MCF 10A (cell line): ENCODE data around the gene ALOX12B. TPM values are rescaled to one million over a fixed set of nuclear protein-coding genes. Genes with fewer than 3 reads are reported as not detected.

ENCODE experiments used
- BruUV-seq: library from RNA; stranded (reverse); fragments of 400-500 nt; replicated peaks from 2 replicates; lab custom pipeline; 2021; lab: Mats Ljungman, UMichigan
- CTCF ChIA-PET: fragments of 300-600 bp; sonication (Branson Sonifier 250); formaldehyde crosslinking; extraction: SDS; loops from one replicate; lab custom pipeline; 2021; ENCODE audit warnings: antibody characterized with exemption, inconsistent platforms; lab: Yijun Ruan, JAX
- POLR2A ChIA-PET: fragments of 300-600, 350-650 bp; sonication (Branson Sonifier 250); formaldehyde crosslinking; extraction: SDS; loops from one replicate; lab custom pipeline; 2020; ENCODE audit warnings: antibody characterized with exemption, inconsistent platforms; lab: Yijun Ruan, JAX
- DNase-seq: peaks from one replicate; pipeline ENCODE4 v3.0.0-alpha.2; 2018; ENCODE audit not compliant: unreplicated experiment
- H3K27ac Mint-ChIP-seq: one replicate; pipeline ENCODE4 v1.8.0; 2022; ENCODE audit warnings: mild to moderate bottlenecking, low read depth, mixed read lengths; ENCODE audit not compliant: unreplicated experiment
- H3K27me3 Mint-ChIP-seq: one replicate; pipeline ENCODE4 v1.8.0; 2022; ENCODE audit warnings: mixed read lengths; ENCODE audit not compliant: insufficient read depth, unreplicated experiment
- H3K36me3 Mint-ChIP-seq: one replicate; pipeline ENCODE4 v1.8.0; 2022; ENCODE audit warnings: mild to moderate bottlenecking, moderate library complexity, mixed read lengths; ENCODE audit not compliant: insufficient read depth, unreplicated experiment
- H3K4me1 Mint-ChIP-seq: one replicate; pipeline ENCODE4 v1.8.0; 2022; ENCODE audit warnings: mixed read lengths; ENCODE audit not compliant: insufficient read depth, unreplicated experiment
- H3K4me3 Mint-ChIP-seq: one replicate; pipeline ENCODE4 v1.8.0; 2022; ENCODE audit warnings: mild to moderate bottlenecking, moderate library complexity, mixed read lengths; ENCODE audit not compliant: unreplicated experiment
- H3K9me3 Mint-ChIP-seq: one replicate; pipeline ENCODE4 v1.8.0; 2022; ENCODE audit warnings: mixed read lengths; ENCODE audit not compliant: unreplicated experiment
- intact Hi-C: fragments of 100-400 bp; cut with micrococcal nuclease; formaldehyde crosslinking; loops from 2 replicates; pipeline ENCODE4 v1.14.1; 2022
- total RNA-seq: library from RNA; stranded (reverse); gene quantifications from 2 replicates; pipeline ENCODE4 v1.2.3, GENCODE V29; 2022
- TF ChIP-seq, protein P1 (sequence below): fragments of 200-600 bp; IDR thresholded peaks from one replicate; pipeline ENCODE4 v1.8.0; 2022; ENCODE audit warnings: antibody characterized with exemption, mild to moderate bottlenecking; ENCODE audit not compliant: unreplicated experiment

Gene ALOX12B
- total RNA-seq, 1 experiment from 2014 or later: 1.3 TPM

DNA sequence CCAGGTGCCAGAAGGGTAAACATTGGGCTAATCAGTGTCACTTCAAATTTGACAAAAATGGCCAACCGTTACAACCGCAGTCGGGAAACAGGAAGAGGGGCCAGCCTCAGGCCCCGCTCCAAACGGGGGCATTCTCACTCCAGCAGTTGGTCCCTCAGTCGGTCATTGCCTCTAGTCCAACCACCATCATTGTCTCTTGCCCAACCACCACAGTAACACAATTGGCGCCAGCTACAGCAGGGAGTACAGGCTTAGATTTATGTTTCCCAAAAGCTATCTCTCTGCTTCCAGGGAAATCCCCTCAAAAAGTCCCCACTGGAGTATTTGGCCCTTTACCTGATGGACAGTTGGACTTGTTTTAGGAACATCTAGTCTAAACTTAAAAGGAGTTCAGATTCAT is 28.4 kb downstream of the ALOX12B start:
- Mint-ChIP-seq H3K4me1 (peaks cover 39% of the 10 kb centered on the region), H3K9me3 (no peaks in the 10 kb centered on the region), H3K27me3 (peaks cover 17% of the 10 kb centered on the region), H3K27ac (no peak overlapping the region), H3K36me3 (peaks cover 6% of the 10 kb centered on the region), H3K4me3 (no peak overlapping the region)
- TF ChIP-seq, protein P1, sequence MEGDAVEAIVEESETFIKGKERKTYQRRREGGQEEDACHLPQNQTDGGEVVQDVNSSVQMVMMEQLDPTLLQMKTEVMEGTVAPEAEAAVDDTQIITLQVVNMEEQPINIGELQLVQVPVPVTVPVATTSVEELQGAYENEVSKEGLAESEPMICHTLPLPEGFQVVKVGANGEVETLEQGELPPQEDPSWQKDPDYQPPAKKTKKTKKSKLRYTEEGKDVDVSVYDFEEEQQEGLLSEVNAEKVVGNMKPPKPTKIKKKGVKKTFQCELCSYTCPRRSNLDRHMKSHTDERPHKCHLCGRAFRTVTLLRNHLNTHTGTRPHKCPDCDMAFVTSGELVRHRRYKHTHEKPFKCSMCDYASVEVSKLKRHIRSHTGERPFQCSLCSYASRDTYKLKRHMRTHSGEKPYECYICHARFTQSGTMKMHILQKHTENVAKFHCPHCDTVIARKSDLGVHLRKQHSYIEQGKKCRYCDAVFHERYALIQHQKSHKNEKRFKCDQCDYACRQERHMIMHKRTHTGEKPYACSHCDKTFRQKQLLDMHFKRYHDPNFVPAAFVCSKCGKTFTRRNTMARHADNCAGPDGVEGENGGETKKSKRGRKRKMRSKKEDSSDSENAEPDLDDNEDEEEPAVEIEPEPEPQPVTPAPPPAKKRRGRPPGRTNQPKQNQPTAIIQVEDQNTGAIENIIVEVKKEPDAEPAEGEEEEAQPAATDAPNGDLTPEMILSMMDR: no peak
- ChIA-PET CTCF (interaction anchor here (0.5 to 8.8 kb wide), 20 partner anchors 13 to 1509 kb away, joined by 3 to 106 read pairs (median 5); partner anchors contain the start of gene ALOXE3), POLR2A (interaction anchor here (0.9 to 1.2 kb wide), 4 partner anchors 60 to 317 kb away, joined by 3 to 4 read pairs (median 3); partner anchors contain the start of gene PFAS)
- intact Hi-C loops: loop anchor here (5.0 kb wide), 1 partner anchor 197 kb away; no protein-coding TSS in a partner anchor
- BruUV-seq: no TSS peak
- DNase-seq: no peak

GRCh38 chr17:8057691-8058114 is 29.8 kb downstream of the ALOX12B start:
- CTCF ChIA-PET: interaction anchor here (0.6 to 8.8 kb wide), 45 partner anchors 8 to 782 kb away, joined by 3 to 106 read pairs (median 5); partner anchors contain the start of gene RNF227
- H3K27ac Mint-ChIP-seq: no peak overlapping the region
- no peaks in the 10 kb centered on the region for H3K9me3 Mint-ChIP-seq
- POLR2A ChIA-PET: interaction anchor here (1.1 to 3.4 kb wide), 7 partner anchors 16 to 231 kb away, joined by 3 to 25 read pairs (median 6); partner anchors contain the start of genes CNTROB, NAA38, RANGRF and RNF227
- no peak overlapping the region for H3K4me3 Mint-ChIP-seq
- TF ChIP-seq, protein P1: peak; percentile 86
- intact Hi-C loops: loop anchor here (1.0 to 5.0 kb wide), 5 partner anchors 41 to 315 kb away; no protein-coding TSS in a partner anchor
- H3K27me3 Mint-ChIP-seq: peaks cover 12% of the 10 kb centered on the region
- H3K4me1 Mint-ChIP-seq: peaks cover 34% of the 10 kb centered on the region
- DNase-seq: peak; percentile 86
- no TSS peak for BruUV-seq
- peaks cover 6% of the 10 kb centered on the region for H3K36me3 Mint-ChIP-seq

DNA sequence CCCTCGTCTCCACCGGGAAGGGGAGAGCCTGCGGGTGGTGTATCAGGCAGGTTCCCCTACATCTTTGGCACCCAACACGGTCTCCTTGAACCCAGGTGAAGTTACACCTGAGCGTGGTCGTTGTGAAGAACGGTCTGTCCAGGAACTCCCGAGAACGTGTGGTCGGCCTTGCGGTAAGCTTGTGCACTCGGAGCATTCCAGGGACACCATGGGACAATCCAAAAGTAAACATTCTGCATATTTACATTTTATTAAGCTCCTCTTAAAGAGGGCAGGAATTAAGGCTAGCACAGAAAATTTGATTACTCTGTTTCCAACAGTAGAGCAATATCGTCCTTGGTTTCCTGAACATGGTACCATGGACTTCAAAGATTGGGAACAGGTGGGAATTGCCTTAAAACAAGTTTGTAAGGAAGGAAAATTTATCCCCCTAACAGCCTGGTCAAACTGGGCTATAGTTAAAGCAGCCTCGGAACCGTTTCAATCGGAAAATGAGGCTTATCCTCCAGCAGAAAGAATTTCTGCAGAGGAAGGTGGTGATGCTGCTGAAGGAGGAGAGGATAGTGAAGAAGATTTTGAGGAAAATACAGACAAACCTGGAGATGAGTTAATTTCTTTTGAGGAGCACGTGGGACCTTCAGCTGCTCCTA is 30.4 kb downstream of the ALOX12B start:
- peaks cover 6% of the 10 kb centered on the region for H3K36me3 Mint-ChIP-seq
- peaks cover 28% of the 10 kb centered on the region for H3K4me1 Mint-ChIP-seq
- H3K27ac Mint-ChIP-seq: peak overlapping the region; percentile 62
- H3K4me3 Mint-ChIP-seq: no peak overlapping the region
- TF ChIP-seq, protein P1: no peak
- DNase-seq: no peak
- POLR2A ChIA-PET: interaction anchor here (1.1 to 3.4 kb wide), 7 partner anchors 16 to 232 kb away, joined by 3 to 25 read pairs (median 6); partner anchors contain the start of genes CNTROB, NAA38, RANGRF and RNF227
- intact Hi-C loops: loop anchor here (1.0 to 5.0 kb wide), 5 partner anchors 41 to 314 kb away; no protein-coding TSS in a partner anchor
- CTCF ChIA-PET: interaction anchor here (0.6 to 8.8 kb wide), 44 partner anchors 8 to 783 kb away, joined by 3 to 106 read pairs (median 4); partner anchors contain the start of gene RNF227
- H3K9me3 Mint-ChIP-seq: no peaks in the 10 kb centered on the region
- no TSS peak for BruUV-seq
- peaks cover 6% of the 10 kb centered on the region for H3K27me3 Mint-ChIP-seq
